Measurements from ENCODE around the gene WDR20.
A peak's percentile ranks its signal among the peaks of the same experiment; 100 is the strongest.
"Not testable (repeated sequence)": the region's sequence is repeated elsewhere in the genome, so short reads cannot be mapped to it uniquely, and the experiment has no call there.

WDR20 gene, protein sequence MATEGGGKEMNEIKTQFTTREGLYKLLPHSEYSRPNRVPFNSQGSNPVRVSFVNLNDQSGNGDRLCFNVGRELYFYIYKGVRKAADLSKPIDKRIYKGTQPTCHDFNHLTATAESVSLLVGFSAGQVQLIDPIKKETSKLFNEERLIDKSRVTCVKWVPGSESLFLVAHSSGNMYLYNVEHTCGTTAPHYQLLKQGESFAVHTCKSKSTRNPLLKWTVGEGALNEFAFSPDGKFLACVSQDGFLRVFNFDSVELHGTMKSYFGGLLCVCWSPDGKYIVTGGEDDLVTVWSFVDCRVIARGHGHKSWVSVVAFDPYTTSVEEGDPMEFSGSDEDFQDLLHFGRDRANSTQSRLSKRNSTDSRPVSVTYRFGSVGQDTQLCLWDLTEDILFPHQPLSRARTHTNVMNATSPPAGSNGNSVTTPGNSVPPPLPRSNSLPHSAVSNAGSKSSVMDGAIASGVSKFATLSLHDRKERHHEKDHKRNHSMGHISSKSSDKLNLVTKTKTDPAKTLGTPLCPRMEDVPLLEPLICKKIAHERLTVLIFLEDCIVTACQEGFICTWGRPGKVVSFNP

DNA sequence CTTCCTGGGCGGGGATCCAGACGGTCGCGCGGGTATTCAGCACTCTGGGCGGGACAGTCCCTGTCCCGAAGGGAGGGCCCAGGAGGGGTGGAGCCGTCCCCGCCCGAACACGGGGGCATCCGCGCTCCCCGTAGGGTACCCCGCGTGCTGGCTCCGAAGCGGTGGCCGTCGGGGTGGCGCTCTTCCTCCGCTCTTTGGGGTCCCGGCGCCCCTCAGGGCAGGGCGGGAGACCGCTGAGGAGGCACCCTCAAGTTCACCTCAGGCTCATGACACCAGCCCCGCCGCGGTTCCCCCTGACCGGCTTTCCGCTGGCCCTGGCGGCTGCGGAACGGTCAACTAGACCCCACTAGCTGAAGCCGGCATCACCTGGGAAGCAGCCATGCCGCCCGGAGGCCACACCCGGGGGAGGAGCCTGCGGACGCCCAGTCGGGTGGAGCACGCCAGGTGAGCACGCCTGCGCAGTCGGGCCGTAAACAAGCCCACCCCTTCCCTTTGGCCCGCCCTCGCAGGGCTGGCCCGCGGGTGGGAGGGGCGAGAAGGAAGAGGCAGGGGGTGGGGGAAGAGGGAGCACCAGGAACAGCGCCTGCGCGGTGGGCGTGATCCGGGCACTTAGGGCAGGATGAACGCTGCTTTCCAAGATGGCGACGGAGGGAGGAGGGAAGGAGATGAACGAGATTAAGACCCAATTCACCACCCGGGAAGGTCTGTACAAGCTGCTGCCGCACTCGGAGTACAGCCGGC, at the start of gene WDR20:
Gene WDR20, plus strand, starts transcription at position 612 of the 741 bp plus-strand sequence. Its CDS starts 27 bp downstream, at position 639.
- peak; percentile 87 for DNase-seq (ENCODE audit: low read depth)

DNA sequence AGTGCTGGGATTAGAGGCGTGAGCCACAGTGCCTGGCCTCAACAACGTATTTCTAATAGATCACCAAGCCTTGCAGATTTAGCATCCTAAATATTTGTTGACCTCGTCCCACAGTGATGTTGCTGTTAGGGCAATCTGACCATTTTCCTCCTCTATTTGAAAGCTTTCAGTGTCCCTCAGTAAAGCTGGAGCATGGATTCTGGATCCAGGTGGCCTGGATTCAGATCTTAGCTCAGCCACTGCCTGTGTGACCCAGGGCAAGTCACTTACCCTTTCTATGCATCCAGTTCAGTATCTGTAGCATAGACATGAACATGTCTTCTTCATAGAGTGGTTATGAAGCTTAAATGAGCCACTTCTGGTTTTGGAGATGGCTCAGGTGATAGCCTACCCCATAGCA, 49.0 kb upstream of the WDR20 start:
- DNase-seq (ENCODE audit: low read depth), result no peak

DNA sequence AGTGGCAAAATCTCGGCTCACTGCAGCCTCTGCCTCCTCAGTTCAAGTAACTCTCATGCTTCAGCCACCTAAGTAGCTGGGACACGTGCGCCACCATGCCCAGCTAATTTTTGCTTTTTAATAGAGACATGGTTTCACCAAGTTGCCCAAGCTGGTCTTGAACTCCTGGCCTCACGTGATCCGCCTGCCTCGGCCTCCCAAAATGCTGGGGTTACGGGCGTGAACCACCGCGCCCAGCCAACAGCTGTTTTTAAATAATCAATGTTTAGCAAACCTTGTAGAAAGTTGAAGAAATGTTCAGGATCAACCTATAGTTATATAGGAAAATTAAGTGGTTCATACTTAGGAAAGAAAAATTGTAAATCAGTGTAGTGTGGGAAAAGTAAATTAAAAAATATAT, 46.9 kb upstream of the WDR20 start:
- no peak for DNase-seq (ENCODE audit: low read depth)

DNA sequence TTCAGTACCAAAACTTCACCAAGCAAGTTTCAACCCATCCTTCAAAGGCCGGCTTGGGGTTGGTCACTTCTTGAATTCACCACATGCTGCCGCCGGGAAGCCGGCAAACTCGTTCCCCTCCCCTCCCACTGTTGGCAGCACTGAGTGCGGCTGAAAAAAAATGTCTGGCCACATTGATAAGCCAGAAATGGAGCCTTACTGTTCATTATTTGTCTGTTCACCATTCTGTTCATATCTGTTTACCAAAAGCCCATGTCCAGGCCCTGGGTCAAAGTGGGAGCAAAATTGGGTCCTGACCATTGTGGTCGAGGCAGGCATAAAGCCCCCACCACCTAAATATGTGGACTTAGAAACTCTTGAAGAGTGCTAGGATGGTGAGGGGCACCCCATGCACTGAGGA, 45.6 kb upstream of the WDR20 start:
- no peak for DNase-seq (ENCODE audit: low read depth)

DNA sequence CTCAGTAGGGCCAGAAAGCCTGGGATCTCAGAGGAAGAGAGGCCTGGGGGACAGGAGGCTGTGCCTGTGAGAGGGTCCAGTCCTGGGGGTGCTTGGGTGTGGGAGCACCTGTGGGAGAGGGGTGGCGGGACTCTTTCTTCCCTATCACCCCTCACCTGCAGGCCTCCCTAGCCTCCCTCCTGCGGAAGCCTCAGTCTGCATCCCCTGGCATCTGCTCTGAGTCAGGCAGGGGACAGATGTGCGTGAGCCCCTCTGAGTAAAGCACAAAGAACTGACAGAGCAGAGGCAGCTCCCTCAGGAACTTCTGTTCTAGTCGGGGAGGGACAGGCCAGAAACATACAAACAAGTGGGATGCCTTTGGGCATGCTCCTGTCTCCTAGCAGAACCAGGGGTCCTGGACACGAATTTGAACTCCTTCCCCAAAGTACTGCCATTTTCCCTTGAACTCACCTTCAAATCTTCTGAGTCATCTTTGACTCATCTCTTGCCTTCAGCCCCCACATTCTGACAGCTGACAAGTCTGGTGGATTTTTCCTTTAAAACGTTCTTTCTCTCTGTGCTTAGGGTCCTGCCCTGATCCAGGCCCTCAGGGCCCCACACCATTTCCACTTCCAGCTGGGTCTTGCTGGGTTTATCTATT, 44.3 kb upstream of the WDR20 start:
- no peak for DNase-seq (ENCODE audit: low read depth)

GRCh38 chr14:102095871-102096568, 43.7 kb upstream of the WDR20 start:
- no peak for DNase-seq (ENCODE audit: low read depth)

GRCh38 chr14:102096569-102097188, 43.0 kb upstream of the WDR20 start:
- DNase-seq (ENCODE audit: low read depth), result peak; percentile 23

- DNase-seq (ENCODE audit: low read depth), result no peak
Observed at GRCh38 chr14:102097441-102098135, 42.1 kb upstream of the WDR20 start.

- no peak for DNase-seq (ENCODE audit: low read depth)
Observed at GRCh38 chr14:102103062-102103695, 36.5 kb upstream of the WDR20 start.

DNA sequence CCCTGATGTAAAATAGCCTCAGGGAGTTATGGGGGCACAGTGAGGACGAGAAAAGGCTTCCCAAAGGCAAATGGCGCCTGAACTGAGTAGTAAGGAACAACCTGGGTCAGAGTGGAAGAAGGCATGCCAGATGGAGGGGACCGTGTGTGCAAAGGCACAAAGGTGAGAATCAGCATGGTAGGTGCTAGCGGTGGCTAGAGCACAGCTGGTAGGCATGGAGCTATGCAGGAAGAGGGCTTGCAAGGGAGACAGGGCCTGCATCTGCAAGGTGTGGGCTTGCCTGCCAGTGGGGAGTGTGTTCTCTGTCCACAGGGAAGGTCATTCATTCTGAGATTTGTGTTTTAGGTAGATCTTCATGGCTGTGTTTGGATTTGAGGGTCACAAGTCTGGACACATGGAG, 34.3 kb upstream of the WDR20 start:
- DNase-seq (ENCODE audit: low read depth), result no peak

- DNase-seq (ENCODE audit: low read depth), result not testable (repeated sequence)
Observed at GRCh38 chr14:102109332-102109731, 30.4 kb upstream of the WDR20 start.

DNA sequence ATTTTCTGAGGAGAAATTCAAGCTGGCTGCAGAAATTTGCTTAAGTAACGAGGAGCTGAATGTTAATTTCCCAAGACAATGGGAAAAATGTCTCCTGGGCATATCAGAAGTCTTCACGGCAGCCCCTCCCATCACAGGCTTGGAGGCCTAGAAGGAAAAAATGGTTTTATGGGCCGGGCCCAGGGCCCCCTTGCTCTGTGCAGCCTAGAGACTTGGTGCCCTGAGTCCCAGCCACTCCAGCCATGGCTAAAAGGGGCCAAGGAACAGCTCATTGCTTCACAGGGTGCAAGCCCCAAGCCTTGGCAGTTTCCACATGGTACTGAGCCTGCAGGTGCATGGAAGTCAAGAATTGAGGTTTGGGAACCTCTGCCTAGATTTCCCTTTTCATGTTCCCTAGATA, 28.6 kb upstream of the WDR20 start:
- no peak for DNase-seq (ENCODE audit: low read depth)

DNA sequence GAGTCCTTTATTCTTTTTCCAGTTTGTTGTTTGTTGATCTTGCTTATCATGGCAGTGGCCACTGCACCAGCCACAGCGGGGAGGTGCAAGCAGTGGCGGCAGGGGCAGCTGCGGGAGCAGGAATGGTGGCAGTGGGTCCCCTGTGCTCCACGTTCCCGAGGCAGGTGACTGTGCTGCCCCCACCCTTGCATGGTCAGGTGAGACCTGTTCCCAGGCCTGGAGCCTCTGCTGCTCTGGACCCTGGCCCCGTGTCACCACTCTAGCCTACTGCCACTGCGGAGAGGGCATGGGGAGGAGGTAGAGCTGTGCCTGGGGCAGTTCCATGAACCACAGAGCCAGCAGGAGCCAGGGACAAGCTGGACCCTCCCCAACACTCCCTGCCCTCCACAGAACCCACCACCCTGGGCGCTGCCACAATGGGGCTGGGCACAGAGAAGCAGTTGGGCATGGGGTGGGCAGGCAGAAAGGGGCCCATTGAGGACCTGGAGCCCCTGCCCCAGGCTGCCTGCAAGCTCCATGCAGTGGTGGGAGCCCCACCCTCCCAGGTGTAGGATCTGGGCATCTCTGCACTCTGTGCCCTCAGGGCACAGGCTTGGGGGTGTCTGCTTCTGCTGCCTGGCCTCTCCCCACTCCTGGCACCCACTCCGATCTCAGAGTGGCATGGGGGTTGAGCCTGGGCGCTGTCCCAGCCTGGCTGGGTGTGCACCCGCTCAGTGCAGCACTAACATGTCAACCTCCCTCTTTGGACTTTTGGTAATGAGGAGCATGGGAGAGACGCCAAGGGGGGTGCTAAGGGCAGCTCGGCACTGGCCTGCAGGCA, 23.1 kb upstream of the WDR20 start:
- no peak for DNase-seq (ENCODE audit: low read depth)

DNA sequence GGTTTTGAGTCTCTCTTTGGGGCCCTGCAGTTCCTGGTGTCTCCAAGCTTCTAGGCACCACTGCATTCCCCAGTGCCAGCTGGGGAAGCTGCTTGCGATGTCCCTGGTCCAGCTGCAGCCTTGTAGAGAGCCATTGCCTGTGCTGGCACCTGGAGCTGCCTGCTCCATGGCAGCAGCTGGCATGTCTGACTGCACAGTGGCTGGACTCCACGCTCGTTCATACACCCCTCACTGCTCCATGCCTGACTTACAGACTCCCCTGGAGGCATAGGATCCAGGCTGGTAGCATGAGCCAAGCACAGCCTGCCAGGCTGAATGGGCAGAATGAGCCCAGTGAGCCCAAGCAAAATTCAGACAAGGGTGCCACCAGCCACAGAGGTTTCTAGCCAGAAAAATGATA, 21.8 kb upstream of the WDR20 start:
- no peak for DNase-seq (ENCODE audit: low read depth)

DNA sequence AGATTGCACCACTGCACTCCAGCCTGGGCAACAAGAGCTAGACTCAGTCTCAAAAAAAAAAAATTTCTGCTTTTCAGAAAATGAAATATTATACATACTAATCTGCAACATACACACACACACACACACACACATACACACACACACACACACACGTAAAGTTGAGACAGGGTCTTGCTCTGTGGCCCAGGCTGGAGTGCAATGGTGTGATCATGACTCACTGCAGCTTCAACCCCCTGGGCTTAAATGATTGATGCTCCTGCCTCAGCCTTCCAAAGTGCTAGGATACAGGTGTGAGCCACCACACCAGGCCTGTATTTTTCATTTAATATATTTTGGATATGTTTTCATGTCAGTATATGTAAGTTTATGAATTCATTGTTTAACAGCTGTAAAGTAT, 18.8 kb upstream of the WDR20 start:
- no peak for DNase-seq (ENCODE audit: low read depth)

- DNase-seq (ENCODE audit: low read depth), result no peak
Observed at GRCh38 chr14:102121567-102121966, 18.1 kb upstream of the WDR20 start.

DNA sequence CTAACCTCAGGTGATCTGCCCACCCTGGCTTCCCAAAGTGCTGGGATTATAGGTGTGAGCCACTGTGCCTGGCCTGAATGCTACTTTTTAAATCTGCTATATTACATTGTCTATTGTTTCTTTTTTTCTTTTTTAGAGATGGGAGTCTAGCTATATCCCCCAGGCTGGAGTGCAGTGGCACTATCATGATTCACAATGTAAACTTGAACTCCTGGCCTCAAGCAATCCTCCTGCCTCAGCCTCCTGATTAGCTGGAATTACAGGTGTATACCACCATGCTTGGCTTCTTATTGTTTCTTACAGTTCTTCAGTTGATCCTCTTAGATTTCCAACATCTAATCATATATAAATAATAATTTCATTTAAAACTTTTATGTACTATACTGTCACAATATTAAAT, 15.3 kb upstream of the WDR20 start:
- no peak for DNase-seq (ENCODE audit: low read depth)

DNA sequence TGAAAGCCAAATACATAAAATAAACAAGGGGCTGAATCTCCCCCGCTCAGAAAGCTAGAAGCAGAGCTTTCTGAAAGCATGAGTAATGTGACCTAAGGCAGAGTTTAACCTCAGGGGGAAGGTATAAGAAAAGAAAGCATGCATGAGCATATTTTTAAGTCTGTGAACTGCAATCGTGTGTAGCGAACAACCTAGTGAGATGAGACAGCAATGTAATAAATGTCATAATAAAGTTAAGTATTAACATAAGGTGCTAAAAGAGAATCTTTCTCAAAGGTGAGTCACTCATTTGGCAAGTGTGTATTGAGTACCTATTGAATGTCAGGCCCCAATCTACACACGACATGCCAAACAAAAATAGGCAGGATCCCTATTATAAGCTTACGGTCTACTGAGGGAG, 14.2 kb upstream of the WDR20 start:
- no peak for DNase-seq (ENCODE audit: low read depth)

- DNase-seq (ENCODE audit: low read depth), result no peak
Observed at GRCh38 chr14:102126807-102127455, 12.8 kb upstream of the WDR20 start.
